K562 (cell line): ENCODE data around the gene PPP4R1. TPM values are rescaled to one million over a fixed set of nuclear protein-coding genes. Genes with fewer than 3 reads are reported as not detected.

Source experiments
- CBFB ChIP-seq: sonication (generic); formaldehyde crosslinking; IDR thresholded peaks from 2 replicates; pipeline ENCODE4 v1.4.0; 2020; ENCODE audit warnings: mild to moderate bottlenecking, missing genetic modification reagents
- ETV5 ChIP-seq: sonication (generic); formaldehyde crosslinking; IDR thresholded peaks from 2 replicates; pipeline ENCODE4 v1.4.0; 2020; ENCODE audit warnings: low read depth, mild to moderate bottlenecking, missing genetic modification reagents
- HLTF ChIP-seq: fragments of 450-650 bp; IDR thresholded peaks from 2 replicates; pipeline ENCODE4 v1.6.1; 2016
- HMG20A ChIP-seq: fragments of 450-650 bp; formaldehyde crosslinking; conservative IDR thresholded peaks from 2 replicates; pipeline ENCODE4 v1.4.0; 2020; ENCODE audit warnings: mild to moderate bottlenecking, mixed read lengths
- IRF2 ChIP-seq: sonication (generic); formaldehyde crosslinking; IDR thresholded peaks from 2 replicates; pipeline ENCODE4 v1.8.1; 2022; ENCODE audit warnings: mild to moderate bottlenecking, missing genetic modification reagents
- KLF16 ChIP-seq: IDR thresholded peaks from 2 replicates; pipeline ENCODE4 v1.6.1; 2016; ENCODE audit warnings: antibody characterized with exemption
- MEF2D ChIP-seq: conservative IDR thresholded peaks from 2 replicates; pipeline ENCODE4 v1.6.1; 2016; ENCODE audit warnings: low read depth, missing genetic modification characterization, missing compliant biosample characterization
- NONO ChIP-seq, 2 experiments: fragments of 200-400 bp in 1 of 2; fragments of 450-650 bp in 1 of 2; formaldehyde crosslinking in 1 of 2; IDR thresholded peaks; 2 replicates each; pipeline ENCODE4 v1.6.1; 2017; ENCODE audit warnings: low read depth in 2 of 2, mild to moderate bottlenecking in 2 of 2, moderate library complexity in 2 of 2, low read length in 1 of 2
- POLR2AphosphoS5 ChIP-seq: IDR thresholded peaks from 2 replicates; pipeline ENCODE4 v1.6.1; 2011; ENCODE audit warnings: mild to moderate bottlenecking, low read depth, low read length, moderate library complexity; ENCODE audit not compliant: control insufficient read depth, insufficient read depth
- POLR3A ChIP-seq: IDR thresholded peaks from 2 replicates; pipeline ENCODE4 v1.6.1; 2011; ENCODE audit warnings: borderline replicate concordance, mild to moderate bottlenecking, moderate library complexity; ENCODE audit not compliant: insufficient read length, insufficient read depth; ENCODE audit errors: extremely low read depth
- PTBP1 ChIP-seq: fragments of 200-400 bp; formaldehyde crosslinking; IDR thresholded peaks from 2 replicates; pipeline ENCODE4 v1.6.1; 2017; ENCODE audit warnings: low read depth, low read length
- RBM25 ChIP-seq: fragments of 200-400 bp; formaldehyde crosslinking; IDR thresholded peaks from 2 replicates; pipeline ENCODE4 v1.6.1; 2018; ENCODE audit warnings: low read length, low read depth, moderate library complexity; ENCODE audit not compliant: severe bottlenecking
- SMARCE1 ChIP-seq: fragments of 450-650 bp; IDR thresholded peaks from 2 replicates; pipeline ENCODE4 v1.7.1; 2016; ENCODE audit warnings: mild to moderate bottlenecking
- SP1 ChIP-seq: sonication (generic); formaldehyde crosslinking; IDR thresholded peaks from 2 replicates; pipeline ENCODE4 v1.8.1; 2022; ENCODE audit warnings: mild to moderate bottlenecking, missing genetic modification reagents
- THRAP3 ChIP-seq: fragments of 450-650 bp; IDR thresholded peaks from 2 replicates; pipeline ENCODE4 v1.6.1; 2016; ENCODE audit warnings: mild to moderate bottlenecking, inconsistent platforms, borderline replicate concordance
- ZNF134 ChIP-seq: fragments of 250-450 bp; sonication (Bioruptor Pico); conservative IDR thresholded peaks from 2 replicates; pipeline ENCODE4 v1.4.0; 2020
- ZNF561 ChIP-seq: fragments of 450-650 bp; formaldehyde crosslinking; conservative IDR thresholded peaks from 2 replicates; pipeline ENCODE4 v1.4.0; 2020; ENCODE audit warnings: mild to moderate bottlenecking, moderate library complexity
- ZNF785 ChIP-seq: fragments of 250-450 bp; sonication (Bioruptor Pico); IDR thresholded peaks from 2 replicates; pipeline ENCODE4 v1.4.0; 2020; ENCODE audit warnings: mild to moderate bottlenecking
- polyA plus RNA-seq, 8 experiments: library from polyadenylated mRNA; depleted of rRNA in 4 of 8; stranded (reverse) in 5 of 8; unstranded in 3 of 8; fragments of >200 nt; fragmentation: Nextera tagmentation in 2 of 8; fragmentation: Illumina TruSeq in 1 of 8; extraction: Ambion mirVana in 2 of 8; extraction: Trizol in 1 of 8; gene quantifications; 2 replicates each; pipeline versions ENCODE4 v1.2.1 to v1.2.3, GENCODE V29; 2011 to 2014; ENCODE audit warnings: inconsistent platforms in 1 of 8, missing spikeins in 1 of 8
- total RNA-seq, 7 experiments: library from RNA; depleted of rRNA in 6 of 7; stranded (reverse); fragments of >200 nt in 6 of 7; fragmentation: Illumina TruSeq in 2 of 7; extraction: Trizol in 2 of 7; gene quantifications; 2 replicates each; pipeline versions ENCODE4 v1.2.1 to v1.2.3, GENCODE V29; 2011 to 2021; ENCODE audit warnings: low replicate concordance in 1 of 7
- TF ChIP-seq, protein P1 (sequence below): sonication (generic); formaldehyde crosslinking; IDR thresholded peaks from 2 replicates; pipeline ENCODE4 v1.8.0; 2022; ENCODE audit warnings: mild to moderate bottlenecking, missing genetic modification reagents
- TF ChIP-seq, protein P2 (sequence below), 2 experiments: fragments of 450-650 bp; formaldehyde crosslinking in 1 of 2; IDR thresholded peaks; 2 replicates each; pipeline versions ENCODE4 v1.4.0 to v1.6.1; 2014 to 2020; ENCODE audit warnings: mild to moderate bottlenecking in 2 of 2, borderline replicate concordance in 1 of 2, low read depth in 1 of 2

PPP4R1 gene
- total and polyA plus RNA-seq, 9 of the 15 experiments (the other 6 are each of a cell fraction or from before 2014, with no cell fraction given): 23.5 to 136 (median 84.5) TPM

DNA sequence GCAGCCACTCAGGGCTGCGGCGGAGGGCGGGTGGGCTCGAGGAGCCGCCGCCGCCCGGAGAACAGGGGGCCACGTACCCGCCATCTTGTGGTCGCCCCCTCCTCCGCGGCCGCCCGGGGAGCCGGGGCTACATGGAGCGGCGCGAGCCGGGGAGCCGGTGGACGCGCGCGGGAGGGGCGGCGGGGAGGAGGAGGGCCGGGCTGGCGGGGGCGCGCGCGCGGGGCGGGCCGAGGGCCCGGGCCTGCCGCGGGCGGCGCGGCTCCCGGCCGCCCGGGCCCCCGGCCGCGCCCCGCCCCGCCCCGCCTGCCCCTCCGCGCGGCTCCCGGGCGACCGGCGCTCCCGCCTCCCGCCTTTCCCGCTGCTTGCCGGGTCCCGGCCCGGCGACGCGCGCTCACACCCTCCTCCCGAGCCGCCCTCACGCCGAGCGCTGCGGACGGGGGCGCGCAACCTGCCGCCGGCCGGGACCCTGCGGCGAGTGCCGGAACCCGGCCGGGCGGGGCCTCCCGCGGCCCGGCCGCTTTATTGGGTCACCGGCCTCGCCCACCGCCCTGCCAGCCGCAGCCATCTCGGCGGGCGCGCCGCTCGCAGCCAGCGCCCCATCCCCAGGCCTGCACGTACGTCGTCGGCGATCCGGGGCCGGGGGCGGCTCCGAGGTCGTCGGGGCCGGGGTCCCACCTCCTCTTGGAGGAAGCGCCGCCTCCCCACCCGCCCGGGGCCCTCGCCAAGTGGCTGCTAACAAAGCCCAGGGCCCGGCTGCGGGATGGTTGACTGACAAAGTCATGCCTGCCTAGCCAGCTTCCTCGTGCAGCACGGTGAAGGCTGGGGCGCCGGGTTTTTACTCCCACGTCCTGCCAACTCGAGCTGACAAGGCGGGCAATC, at the start of gene PPP4R1 (continued):
- TF ChIP-seq, protein P1, sequence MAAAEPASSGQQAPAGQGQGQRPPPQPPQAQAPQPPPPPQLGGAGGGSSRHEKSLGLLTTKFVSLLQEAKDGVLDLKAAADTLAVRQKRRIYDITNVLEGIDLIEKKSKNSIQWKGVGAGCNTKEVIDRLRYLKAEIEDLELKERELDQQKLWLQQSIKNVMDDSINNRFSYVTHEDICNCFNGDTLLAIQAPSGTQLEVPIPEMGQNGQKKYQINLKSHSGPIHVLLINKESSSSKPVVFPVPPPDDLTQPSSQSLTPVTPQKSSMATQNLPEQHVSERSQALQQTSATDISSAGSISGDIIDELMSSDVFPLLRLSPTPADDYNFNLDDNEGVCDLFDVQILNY (CRISPR knock-in tag): no peak
- TF ChIP-seq ZNF785 (CRISPR knock-in tag) (no peak), POLR2AphosphoS5 (peak; percentile 49; the same call in 1 of the 2 replicates), MEF2D (tag) (no peak), PTBP1 (no peak), ZNF561 (CRISPR knock-in tag) (no peak), POLR3A (no peak), ZNF134 (CRISPR knock-in tag) (0 out of 2 replicates have a peak, but pooled peaks have one; percentile 34), HLTF (no peak), CBFB (CRISPR knock-in tag) (no peak), HMG20A (no peak), SMARCE1 (no peak), KLF16 (no peak), ETV5 (CRISPR knock-in tag) (peak; percentile 20; the same call in 1 of the 2 replicates), RBM25 (no peak), IRF2 (CRISPR knock-in tag) (no peak), THRAP3 (no peak), SP1 (CRISPR knock-in tag) (no peak), NONO (IDR thresholded peaks at IDR 0.05; ENCODE audit: low read depth in 2 of 2, low read length in 1 of 2) (peak in 1 of 2 experiments; percentile 84; a peak in 3 of 4 replicates)
- TF ChIP-seq, protein P2, sequence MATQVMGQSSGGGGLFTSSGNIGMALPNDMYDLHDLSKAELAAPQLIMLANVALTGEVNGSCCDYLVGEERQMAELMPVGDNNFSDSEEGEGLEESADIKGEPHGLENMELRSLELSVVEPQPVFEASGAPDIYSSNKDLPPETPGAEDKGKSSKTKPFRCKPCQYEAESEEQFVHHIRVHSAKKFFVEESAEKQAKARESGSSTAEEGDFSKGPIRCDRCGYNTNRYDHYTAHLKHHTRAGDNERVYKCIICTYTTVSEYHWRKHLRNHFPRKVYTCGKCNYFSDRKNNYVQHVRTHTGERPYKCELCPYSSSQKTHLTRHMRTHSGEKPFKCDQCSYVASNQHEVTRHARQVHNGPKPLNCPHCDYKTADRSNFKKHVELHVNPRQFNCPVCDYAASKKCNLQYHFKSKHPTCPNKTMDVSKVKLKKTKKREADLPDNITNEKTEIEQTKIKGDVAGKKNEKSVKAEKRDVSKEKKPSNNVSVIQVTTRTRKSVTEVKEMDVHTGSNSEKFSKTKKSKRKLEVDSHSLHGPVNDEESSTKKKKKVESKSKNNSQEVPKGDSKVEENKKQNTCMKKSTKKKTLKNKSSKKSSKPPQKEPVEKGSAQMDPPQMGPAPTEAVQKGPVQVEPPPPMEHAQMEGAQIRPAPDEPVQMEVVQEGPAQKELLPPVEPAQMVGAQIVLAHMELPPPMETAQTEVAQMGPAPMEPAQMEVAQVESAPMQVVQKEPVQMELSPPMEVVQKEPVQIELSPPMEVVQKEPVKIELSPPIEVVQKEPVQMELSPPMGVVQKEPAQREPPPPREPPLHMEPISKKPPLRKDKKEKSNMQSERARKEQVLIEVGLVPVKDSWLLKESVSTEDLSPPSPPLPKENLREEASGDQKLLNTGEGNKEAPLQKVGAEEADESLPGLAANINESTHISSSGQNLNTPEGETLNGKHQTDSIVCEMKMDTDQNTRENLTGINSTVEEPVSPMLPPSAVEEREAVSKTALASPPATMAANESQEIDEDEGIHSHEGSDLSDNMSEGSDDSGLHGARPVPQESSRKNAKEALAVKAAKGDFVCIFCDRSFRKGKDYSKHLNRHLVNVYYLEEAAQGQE (IDR thresholded peaks at IDR 0.05; ENCODE audit: borderline replicate concordance): no peak
- TF ChIP-seq, protein P2 (CRISPR knock-in tag; IDR thresholded peaks at IDR 0.05; ENCODE audit: low read depth): peak; percentile 77
